Measurements from ENCODE around the gene CEP57L1. TPM values are rescaled to one million over a fixed set of nuclear protein-coding genes. Genes with fewer than 3 reads are reported as not detected.
A peak's percentile ranks its signal among the peaks of the same experiment; 100 is the strongest.

Gene CEP57L1
- total and polyA plus RNA-seq, 11 donors = 5.9 to 13.8 (median 9.5) TPM

GRCh38 chr6:109091314-109092024, 3.8 kb upstream of the CEP57L1 start:
- intact Hi-C loops (cut with DNase I) = loop anchor here in 2 of 10 donors (10.0 kb wide), 1 partner anchor 293 kb away; the partner anchor contains the start of gene CD164 (in 2 of the 2)
- Histone ChIP-seq H3K4me1 (peaks cover 0 to 68% (median 48%) of the 10 kb centered on the region in 12 donors), H3K9me3 (no peaks in the 10 kb centered on the region), H3K4me3 (peak overlapping the region; percentile 6 to 88 (median 66)), H3K27ac (peak overlapping the region; percentile 3 to 100 (median 97)), H3K27me3 (no peaks in the 10 kb centered on the region), H3K36me3 (no peaks in the 10 kb centered on the region)
- TF ChIP-seq CTCF (IDR thresholded peaks at IDR 0.05) = no peak
- no peak for TF ChIP-seq POLR2A (IDR thresholded peaks at IDR 0.05)
- DNase-seq (no peak), ATAC-seq (no peak)
- 51 to 69% (median 61%) methylated on average over 5 of the region's 5 CpGs for WGBS, 4 donors

GRCh38 chr6:109092074-109092473, 3.2 kb upstream of the CEP57L1 start:
- H3K4me3 ChIP-seq = peak overlapping the region; percentile 6 to 88 (median 66)
- H3K27me3 ChIP-seq = no peaks in the 10 kb centered on the region
- H3K4me1 ChIP-seq = peaks cover 0 to 72% (median 48%) of the 10 kb centered on the region in 12 donors
- TF ChIP-seq CTCF (IDR thresholded peaks at IDR 0.05) (no peak), POLR2A (IDR thresholded peaks at IDR 0.05) (no peak)
- H3K27ac ChIP-seq = peak overlapping the region; percentile 3 to 100 (median 98)
- H3K9me3 ChIP-seq = no peaks in the 10 kb centered on the region
- 5 to 18% (median 11%) methylated on average over 1 of the region's 1 CpG for WGBS, 4 donors
- ATAC-seq (no peak), DNase-seq (no peak)
- no peaks in the 10 kb centered on the region for H3K36me3 ChIP-seq
- intact Hi-C loops (cut with DNase I) = loop anchor here in 2 of 10 donors (10.0 kb wide), 1 partner anchor 293 kb away; the partner anchor contains the start of gene CD164 (in 2 of the 2)

- H3K4me3 ChIP-seq = peak overlapping the region; percentile 51 to 88 (median 66)
- H3K27me3 ChIP-seq = no peaks in the 10 kb centered on the region
- ATAC-seq (no peak), DNase-seq (no peak)
- TF ChIP-seq POLR2A (IDR thresholded peaks at IDR 0.05) (no peak), CTCF (IDR thresholded peaks at IDR 0.05) (no peak)
- H3K9me3 ChIP-seq = no peaks in the 10 kb centered on the region
- H3K4me1 ChIP-seq = peaks cover 0 to 55% (median 34%) of the 10 kb centered on the region in 12 donors
- H3K36me3 ChIP-seq = peaks cover 0 to 3% (median 0%) of the 10 kb centered on the region in 9 donors
- 0% methylated on average over 19 of the region's 19 CpGs for WGBS, 4 donors
- peak overlapping the region; percentile 95 to 100 (median 98) for H3K27ac ChIP-seq
- intact Hi-C loops (cut with DNase I) = loop anchor here in 4 of 10 donors (1.0 to 10.0 kb wide), 3 partner anchors 287 to 535 kb away; partner anchors contain the start of gene CD164 (in 2 of the 4)
Measured at GRCh38 chr6:109093732-109094415, 1.4 kb upstream of the CEP57L1 start.
